ENCODE results near the gene CAMKK1. TPM values are rescaled to one million over a fixed set of nuclear protein-coding genes. Genes with fewer than 3 reads are reported as not detected.

CAMKK1 gene
- total RNA-seq, 2 experiments from 2014 or later: 6.7 to 6.9 TPM

DNA sequence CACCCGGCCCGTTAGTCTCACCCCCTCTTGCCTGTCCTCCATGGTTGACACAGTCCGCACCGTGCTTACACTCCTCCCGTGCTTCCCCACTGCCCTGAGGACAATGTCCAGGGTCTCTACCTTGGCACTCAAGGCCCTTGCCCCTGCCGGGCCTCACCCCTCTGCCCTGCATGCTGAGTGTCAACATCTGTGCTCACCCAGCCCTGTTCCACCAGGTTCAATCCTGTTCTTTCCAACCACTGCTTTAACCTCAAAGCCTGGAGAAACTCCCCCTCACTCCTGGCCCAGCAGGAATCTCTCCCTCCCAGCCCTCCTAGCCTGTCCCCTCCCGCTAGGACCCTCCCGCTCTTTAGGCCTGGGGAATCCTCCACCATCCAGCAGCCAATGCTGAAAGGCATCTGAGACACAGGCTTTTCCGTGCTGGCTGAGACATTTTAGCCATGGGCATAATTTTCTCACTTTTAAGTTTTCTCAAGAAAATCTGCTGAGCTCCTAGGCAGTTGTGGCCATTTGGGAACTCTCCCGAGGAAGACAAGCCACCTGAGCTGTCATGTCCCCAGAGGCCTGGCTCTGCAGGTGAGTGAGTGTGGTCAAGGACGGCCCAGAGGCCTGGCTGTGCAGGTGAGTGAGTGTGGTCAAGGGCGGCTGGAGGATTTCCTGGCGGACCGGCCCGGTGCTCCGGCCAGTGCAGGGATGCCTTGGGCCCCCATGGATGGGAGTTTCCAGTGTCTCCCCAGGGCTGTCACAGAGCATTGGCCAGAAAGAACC is 34.2 kb upstream of the CAMKK1 start:
- no peak overlapping the region for H3K27ac Mint-ChIP-seq
- no peak for DNase-seq
- POLR2A ChIA-PET: interaction anchor here (1.3 kb wide), 1 partner anchor 11 kb away, joined by 7 read pairs; the partner anchor contains the start of gene P2RX1
- H3K27me3 Mint-ChIP-seq: no peaks in the 10 kb centered on the region
- TF ChIP-seq, protein P1, sequence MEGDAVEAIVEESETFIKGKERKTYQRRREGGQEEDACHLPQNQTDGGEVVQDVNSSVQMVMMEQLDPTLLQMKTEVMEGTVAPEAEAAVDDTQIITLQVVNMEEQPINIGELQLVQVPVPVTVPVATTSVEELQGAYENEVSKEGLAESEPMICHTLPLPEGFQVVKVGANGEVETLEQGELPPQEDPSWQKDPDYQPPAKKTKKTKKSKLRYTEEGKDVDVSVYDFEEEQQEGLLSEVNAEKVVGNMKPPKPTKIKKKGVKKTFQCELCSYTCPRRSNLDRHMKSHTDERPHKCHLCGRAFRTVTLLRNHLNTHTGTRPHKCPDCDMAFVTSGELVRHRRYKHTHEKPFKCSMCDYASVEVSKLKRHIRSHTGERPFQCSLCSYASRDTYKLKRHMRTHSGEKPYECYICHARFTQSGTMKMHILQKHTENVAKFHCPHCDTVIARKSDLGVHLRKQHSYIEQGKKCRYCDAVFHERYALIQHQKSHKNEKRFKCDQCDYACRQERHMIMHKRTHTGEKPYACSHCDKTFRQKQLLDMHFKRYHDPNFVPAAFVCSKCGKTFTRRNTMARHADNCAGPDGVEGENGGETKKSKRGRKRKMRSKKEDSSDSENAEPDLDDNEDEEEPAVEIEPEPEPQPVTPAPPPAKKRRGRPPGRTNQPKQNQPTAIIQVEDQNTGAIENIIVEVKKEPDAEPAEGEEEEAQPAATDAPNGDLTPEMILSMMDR (IDR thresholded peaks at IDR 0.05): no peak
- intact Hi-C loops (cut with micrococcal nuclease): no loop called here
- H3K4me3 Mint-ChIP-seq: no peak overlapping the region
- CTCF ChIA-PET: interaction anchor here (1.1 kb wide), 1 partner anchor 64 kb away, joined by 3 read pairs; no protein-coding TSS in a partner anchor
- H3K9me3 Mint-ChIP-seq: no peaks in the 10 kb centered on the region
- ATAC-seq: no peak
- H3K36me3 Mint-ChIP-seq (ENCODE audit: low read depth): peaks cover 13% of the 10 kb centered on the region
- H3K4me1 Mint-ChIP-seq (ENCODE audit: low read depth): no peaks in the 10 kb centered on the region

DNA sequence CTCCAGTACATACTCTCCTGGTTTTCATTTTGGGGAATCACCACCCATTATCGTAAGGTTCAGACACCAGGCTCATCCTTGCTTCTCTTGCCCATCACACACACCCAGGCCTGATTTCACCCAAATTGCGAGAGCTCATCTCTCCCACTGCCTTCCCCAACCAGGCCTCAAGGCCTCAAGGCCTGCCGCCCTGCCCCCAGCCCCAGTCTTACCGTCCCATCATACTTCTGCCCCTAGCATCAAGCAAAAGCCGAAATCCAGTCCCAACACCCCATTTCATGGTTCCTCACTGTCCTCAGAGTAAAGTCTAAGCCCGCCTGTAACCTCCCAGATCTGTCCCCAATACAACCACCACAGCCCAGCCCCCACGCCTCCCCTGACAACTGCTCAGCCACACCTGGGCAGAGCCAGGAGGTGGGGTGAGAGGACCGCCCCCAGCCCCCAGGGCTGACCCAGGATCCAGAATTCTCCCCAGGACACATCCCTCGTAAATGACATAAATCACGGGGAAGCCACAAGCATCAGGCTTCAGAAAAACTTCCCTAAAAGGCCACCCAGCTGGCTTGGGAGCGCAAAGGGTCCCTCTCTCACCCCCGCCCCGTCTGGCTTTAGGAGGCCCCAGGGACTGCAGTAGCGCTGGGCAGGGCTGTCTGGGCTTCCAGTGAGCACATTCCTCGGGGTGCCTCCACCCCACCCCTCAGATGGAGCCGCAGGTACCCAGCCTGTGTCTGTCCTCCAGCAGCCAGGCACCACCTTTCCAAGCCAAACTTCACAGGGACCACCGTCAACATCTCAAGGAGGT is 33.0 kb upstream of the CAMKK1 start:
- H3K4me1 Mint-ChIP-seq (ENCODE audit: low read depth): no peaks in the 10 kb centered on the region
- no peak overlapping the region for H3K4me3 Mint-ChIP-seq
- no peaks in the 10 kb centered on the region for H3K9me3 Mint-ChIP-seq
- peaks cover 9% of the 10 kb centered on the region for H3K36me3 Mint-ChIP-seq (ENCODE audit: low read depth)
- ChIA-PET CTCF (interaction anchor here (1.1 kb wide), 1 partner anchor 63 kb away, joined by 3 read pairs; no protein-coding TSS in a partner anchor), POLR2A (interaction anchor here (1.2 to 1.3 kb wide), 3 partner anchors 10 to 34 kb away, joined by 3 to 7 read pairs (median 4); partner anchors contain the start of gene P2RX1)
- DNase-seq (no peak), ATAC-seq (no peak)
- TF ChIP-seq, protein P1 (IDR thresholded peaks at IDR 0.05): no peak
- intact Hi-C loops (cut with micrococcal nuclease): no loop called here
- no peak overlapping the region for H3K27ac Mint-ChIP-seq
- H3K27me3 Mint-ChIP-seq: no peaks in the 10 kb centered on the region

DNA sequence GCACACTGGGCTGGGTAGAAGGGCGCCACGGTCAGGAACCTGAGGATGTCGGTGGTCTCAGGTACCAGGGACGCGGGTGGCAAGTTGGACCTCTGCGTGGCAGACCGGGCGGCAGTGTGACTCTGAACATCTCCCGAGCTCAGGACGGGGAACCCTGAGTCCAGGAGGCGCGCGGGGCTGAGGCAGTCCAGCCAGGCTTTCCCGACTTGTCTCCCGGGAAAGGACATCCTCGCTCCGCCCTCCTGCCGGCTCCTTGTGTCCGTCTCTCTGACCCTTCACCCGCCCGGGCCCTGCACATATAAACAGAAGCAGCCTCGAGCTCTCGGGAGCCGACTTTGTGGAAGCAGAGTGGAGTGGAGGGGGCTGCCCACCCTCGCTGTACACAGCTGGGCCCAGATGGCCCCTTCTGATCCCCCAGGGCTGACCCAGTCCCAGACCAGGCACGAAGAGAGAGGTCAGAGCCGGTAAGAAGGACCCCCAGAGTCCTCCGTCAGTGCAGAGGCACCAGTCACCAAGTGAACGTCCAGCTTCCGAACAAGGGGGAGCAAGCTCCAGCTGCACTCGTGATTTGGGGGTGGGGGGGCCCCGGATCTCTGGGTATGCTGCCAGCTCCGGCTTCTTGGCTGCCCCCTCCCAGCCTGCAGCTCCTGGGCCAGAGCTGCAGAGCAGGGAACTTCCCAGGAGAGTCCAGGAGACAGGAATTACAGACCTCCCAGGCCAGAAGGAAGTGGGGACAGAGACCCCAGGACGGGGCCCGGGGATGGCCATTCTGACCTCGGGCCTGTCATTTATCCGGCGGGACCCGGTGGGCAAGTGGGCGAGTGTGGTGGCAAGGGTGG is 31.9 kb upstream of the CAMKK1 start:
- TF ChIP-seq, protein P1 (IDR thresholded peaks at IDR 0.05): no peak
- Mint-ChIP-seq H3K36me3 (ENCODE audit: low read depth) (peaks cover 8% of the 10 kb centered on the region), H3K27ac (no peak overlapping the region), H3K27me3 (no peaks in the 10 kb centered on the region), H3K9me3 (no peaks in the 10 kb centered on the region), H3K4me3 (no peak overlapping the region), H3K4me1 (ENCODE audit: low read depth) (no peaks in the 10 kb centered on the region)
- CTCF ChIA-PET: interaction anchor here (1.2 kb wide), 1 partner anchor 80 kb away, joined by 6 read pairs; no protein-coding TSS in a partner anchor
- POLR2A ChIA-PET: interaction anchor here (0.6 to 1.3 kb wide), 3 partner anchors 11 to 310 kb away, joined by 3 to 5 read pairs (median 4); no protein-coding TSS in a partner anchor
- no peak for DNase-seq
- intact Hi-C loops (cut with micrococcal nuclease): no loop called here
- no peak for ATAC-seq

DNA sequence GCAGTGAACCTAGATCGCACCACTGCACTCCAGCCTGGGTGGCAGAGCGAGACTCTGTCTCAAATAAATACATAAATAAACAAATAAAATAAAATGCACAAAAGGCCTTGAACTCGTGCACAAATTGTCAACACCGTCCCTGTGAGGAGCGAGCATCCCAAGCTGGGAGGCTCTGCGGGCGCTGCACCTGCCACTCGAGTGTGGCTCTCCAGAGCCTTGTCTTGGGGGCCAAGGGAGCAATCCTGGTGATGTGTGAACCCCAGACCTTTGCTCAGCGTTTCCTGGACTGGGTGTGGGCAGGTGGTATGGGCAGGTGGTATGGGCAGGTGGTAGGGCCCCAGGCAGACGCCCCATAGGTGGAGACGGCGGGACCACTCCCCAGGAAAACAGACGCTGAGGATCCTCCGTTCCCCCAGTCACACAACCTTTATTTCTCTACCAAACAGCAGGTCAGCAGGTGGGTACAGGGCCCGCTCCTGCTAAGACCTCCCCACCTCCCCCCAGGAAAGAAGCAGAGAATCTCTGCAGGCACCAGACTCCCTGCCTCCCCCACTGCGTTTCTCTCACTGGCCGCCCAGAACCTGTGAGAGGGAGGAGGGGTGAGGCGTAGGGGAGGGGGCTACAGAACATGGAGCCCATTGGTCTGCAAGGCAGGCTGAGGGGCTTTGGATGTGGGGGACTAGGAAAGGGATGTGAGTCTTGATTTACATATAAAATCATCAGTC is 30.8 kb upstream of the CAMKK1 start:
- CTCF ChIA-PET: interaction anchor here (1.2 to 1.9 kb wide), 2 partner anchors 10 to 81 kb away, joined by 6 to 8 read pairs; no protein-coding TSS in a partner anchor
- TF ChIP-seq, protein P1 (IDR thresholded peaks at IDR 0.05): no peak
- Mint-ChIP-seq H3K4me1 (ENCODE audit: low read depth) (no peaks in the 10 kb centered on the region), H3K4me3 (no peak overlapping the region), H3K27ac (no peak overlapping the region), H3K27me3 (no peaks in the 10 kb centered on the region), H3K36me3 (ENCODE audit: low read depth) (peaks cover 8% of the 10 kb centered on the region), H3K9me3 (no peaks in the 10 kb centered on the region)
- intact Hi-C loops (cut with micrococcal nuclease): no loop called here
- DNase-seq (no peak), ATAC-seq (no peak)
- POLR2A ChIA-PET: interaction anchor here (1.2 kb wide), 1 partner anchor 7 kb away, joined by 3 read pairs; no protein-coding TSS in a partner anchor

Measured in activated CD8-positive, alpha-beta T cell treated with anti-CD3 and anti-CD28 coated beads for 36 hours (primary cell).